Measurements from ENCODE around the gene ADCK1. TPM values are rescaled to one million over a fixed set of nuclear protein-coding genes. Genes with fewer than 3 reads are reported as not detected.

The ADCK1 gene
- total and polyA plus RNA-seq, 9 of the 15 experiments (the other 6 are each of a cell fraction or from before 2014, with no cell fraction given) = 2.8 to 8.9 (median 4.3) TPM

DNA sequence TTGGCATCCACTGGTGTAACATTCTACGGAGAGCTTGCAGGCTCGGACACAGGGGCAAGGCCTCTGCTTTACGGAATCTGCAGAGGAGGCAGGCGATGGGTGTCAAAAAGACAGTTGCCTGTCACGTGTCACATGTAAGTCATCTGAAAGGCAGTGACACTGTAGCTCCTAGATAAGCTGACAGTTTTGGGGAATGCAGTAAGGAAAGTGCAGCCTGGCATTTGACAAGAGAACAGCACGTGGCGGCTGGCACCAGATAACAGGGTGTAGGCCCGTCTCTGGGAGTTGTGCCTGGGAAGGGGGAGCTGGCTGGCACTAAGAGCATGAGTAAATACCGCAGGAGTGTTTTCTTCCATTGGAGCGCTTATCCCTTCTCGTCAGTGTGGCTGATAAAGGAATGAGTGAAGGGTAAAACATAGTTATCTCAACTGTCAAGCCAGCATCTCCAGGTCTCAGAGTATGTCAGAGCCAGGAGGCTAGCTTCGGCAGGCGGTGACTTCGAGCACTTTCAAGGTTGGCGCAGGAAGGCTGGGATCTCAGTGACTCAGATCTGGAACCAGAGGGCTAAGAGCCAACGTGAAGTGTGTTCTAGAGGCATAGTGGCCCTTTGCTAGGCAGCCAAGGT lies 26.1 kb downstream of the ADCK1 start (continued):
- peak; percentile 30; the same call in 1 of the 2 replicates for TF ChIP-seq REST (IDR thresholded peaks at IDR 0.05; ENCODE audit: borderline replicate concordance)
- TF ChIP-seq REST (CRISPR knock-in tag; IDR thresholded peaks at IDR 0.05; ENCODE audit: low read depth) = no peak; the same call in 1 of the 2 replicates
- no peak for TF ChIP-seq HDAC6 (IDR thresholded peaks at IDR 0.05; ENCODE audit: low read depth, low read length)
- peak; percentile 36; the same call in 1 of the 2 replicates for TF ChIP-seq CC2D1A (IDR thresholded peaks at IDR 0.05)
- TF ChIP-seq RUNX1 (IDR thresholded peaks at IDR 0.05; ENCODE audit: low read depth) = no peak
- TF ChIP-seq GTF2A2 (tag; IDR thresholded peaks at IDR 0.05) = no peak
- TF ChIP-seq ZFP30 (CRISPR knock-in tag; IDR thresholded peaks at IDR 0.05; ENCODE audit: borderline replicate concordance) = no peak
- TF ChIP-seq CHD1 (IDR thresholded peaks at IDR 0.05; ENCODE audit: low read length) = no peak
- TF ChIP-seq CHCHD3 (CRISPR knock-in tag; IDR thresholded peaks at IDR 0.05) = no peak
- TF ChIP-seq ZSCAN29 (IDR thresholded peaks at IDR 0.05) = no peak
- TF ChIP-seq PTRF (tag; IDR thresholded peaks at IDR 0.05) = no peak
- no peak for TF ChIP-seq SNRNP70 (optimal IDR thresholded peaks at IDR 0.05; ENCODE audit: low read depth, low read length)
- no peak for TF ChIP-seq NFATC3 (IDR thresholded peaks at IDR 0.05)
- TF ChIP-seq CBFA2T3 (IDR thresholded peaks at IDR 0.05) = peak; percentile 95
- peak; percentile 98 for TF ChIP-seq ZNF592 (IDR thresholded peaks at IDR 0.05)
- peak; percentile 77; the same call in 1 of the 2 replicates for TF ChIP-seq TCF15 (CRISPR knock-in tag; IDR thresholded peaks at IDR 0.05)

Data from K562 (cell line).